GM19238 (cell line): Measurements from ENCODE around the gene TREH.
A peak's percentile ranks its signal among the peaks of the same experiment; 100 is the strongest.
"Not testable (repeated sequence)": the region's sequence is repeated elsewhere in the genome, so short reads cannot be mapped to it uniquely, and the experiment has no call there.

Experiments used
- DNase-seq: peaks from one replicate; pipeline ENCODE4 v3.0.0; 2011; ENCODE audit warnings: low spot score; ENCODE audit not compliant: insufficient read length

TREH gene

GRCh38 chr11:118697346-118697745, 17.9 kb upstream of the TREH start:
- no peak for DNase-seq

- no peak for DNase-seq
Measured at GRCh38 chr11:118696673-118697226, 17.3 kb upstream of the TREH start.

GRCh38 chr11:118694771-118695170, 15.3 kb upstream of the TREH start:
- no peak for DNase-seq

- DNase-seq = no peak
Measured at GRCh38 chr11:118694185-118694584, 14.7 kb upstream of the TREH start.

GRCh38 chr11:118691926-118692830, 12.7 kb upstream of the TREH start:
- DNase-seq = no peak

- no peak for DNase-seq
Measured at GRCh38 chr11:118690553-118691304, 11.3 kb upstream of the TREH start.

- peak; percentile 85 for DNase-seq
Measured at GRCh38 chr11:118689852-118690552, 10.6 kb upstream of the TREH start.

GRCh38 chr11:118689503-118689851, 10.0 kb upstream of the TREH start:
- DNase-seq = no peak

- DNase-seq = no peak
Measured at GRCh38 chr11:118688851-118689502, 9.5 kb upstream of the TREH start.

GRCh38 chr11:118688339-118688738, 8.9 kb upstream of the TREH start:
- DNase-seq = not testable (repeated sequence)

- DNase-seq = no peak
Measured at GRCh38 chr11:118687906-118688305, 8.5 kb upstream of the TREH start.

- no peak for DNase-seq
Measured at GRCh38 chr11:118684187-118684586, 4.7 kb upstream of the TREH start.

GRCh38 chr11:118682939-118683338, 3.5 kb upstream of the TREH start:
- not testable (repeated sequence) for DNase-seq

GRCh38 chr11:118682372-118682771, 2.9 kb upstream of the TREH start:
- no peak for DNase-seq

- not testable (repeated sequence) for DNase-seq
Measured at GRCh38 chr11:118678908-118679307, 542 bp downstream of the TREH start.

- no peak for DNase-seq
Measured at GRCh38 chr11:118677977-118678376, 1.5 kb downstream of the TREH start.

- no peak for DNase-seq
Measured at GRCh38 chr11:118674082-118674435, 5.4 kb downstream of the TREH start.

GRCh38 chr11:118673361-118674081, 5.9 kb downstream of the TREH start:
- DNase-seq = no peak

- DNase-seq = no peak
Measured at GRCh38 chr11:118672846-118673245, 6.6 kb downstream of the TREH start.

- no peak for DNase-seq
Measured at GRCh38 chr11:118671254-118671653, 8.2 kb downstream of the TREH start.

- DNase-seq = no peak
Measured at GRCh38 chr11:118670063-118670462, 9.4 kb downstream of the TREH start.
